GM12878 (cell line): Measurements from ENCODE around the gene C2CD4D. TPM values are rescaled to one million over a fixed set of nuclear protein-coding genes. Genes with fewer than 3 reads are reported as not detected.
A peak's percentile ranks its signal among the peaks of the same experiment; 100 is the strongest.

Experiments used
- CBFB ChIP-seq: IDR thresholded peaks from 2 replicates; pipeline ENCODE4 v1.6.1; 2016; ENCODE audit warnings: antibody characterized with exemption, low read depth
- DPF2 ChIP-seq: fragments of 450-650 bp; IDR thresholded peaks from 2 replicates; pipeline ENCODE4 v1.6.1; 2017; ENCODE audit warnings: mild to moderate bottlenecking
- FOXK2 ChIP-seq: fragments of 450-650 bp; IDR thresholded peaks from 2 replicates; pipeline ENCODE4 v1.6.1; 2017; ENCODE audit warnings: mild to moderate bottlenecking, moderate library complexity
- HDAC2 ChIP-seq: fragments of 200-600 bp; sonication (generic); IDR thresholded peaks from 2 replicates; pipeline ENCODE4 v1.6.1; 2017
- HDGF ChIP-seq: fragments of 450-650 bp; IDR thresholded peaks from 2 replicates; pipeline ENCODE4 v1.6.1; 2016; ENCODE audit warnings: antibody characterized with exemption
- RBBP5 ChIP-seq: fragments of 200-600 bp; sonication (generic); conservative IDR thresholded peaks from 2 replicates; pipeline ENCODE4 v1.6.1; 2016
- SIN3A ChIP-seq: IDR thresholded peaks from 2 replicates; pipeline ENCODE4 v1.6.1; 2012; ENCODE audit warnings: low read depth, low read length, improper control_type of control experiment
- STAT1 ChIP-seq: fragments of 450-650 bp; conservative IDR thresholded peaks from 2 replicates; pipeline ENCODE4 v1.6.1; 2014; ENCODE audit warnings: antibody characterized with exemption, mild to moderate bottlenecking
- ZNF274 ChIP-seq: IDR thresholded peaks from one replicate; pipeline ENCODE4 v1.8.0; 2011; ENCODE audit not compliant: insufficient read length, insufficient read depth
- ZNF384 ChIP-seq: IDR thresholded peaks from 2 replicates; pipeline ENCODE4 v1.6.1; 2012; ENCODE audit warnings: low read depth, mild to moderate bottlenecking, low read length, improper control_type of control experiment, borderline replicate concordance
- polyA plus RNA-seq, 11 experiments: library from polyadenylated mRNA; depleted of rRNA in 4 of 11; unstranded in 6 of 11; stranded (reverse) in 5 of 11; fragments of >200 nt; fragmentation: Nextera tagmentation in 4 of 11; fragmentation: Illumina TruSeq in 1 of 11; extraction: Ambion mirVana in 4 of 11; extraction: Trizol in 1 of 11; gene quantifications; 1 replicate in 1 of 11; 2 replicates in 10 of 11; pipeline versions ENCODE4 v1.2.1 to v1.2.3, GENCODE V29; 2011 to 2016; ENCODE audit warnings: inconsistent platforms in 2 of 11, missing spikeins in 2 of 11, low read depth in 1 of 11
- total RNA-seq, 4 experiments: library from RNA; depleted of rRNA in 3 of 4; stranded (reverse); fragments of >200 nt in 3 of 4; fragmentation: Illumina TruSeq in 1 of 4; extraction: Trizol in 1 of 4; gene quantifications; 2 replicates each; pipeline versions ENCODE4 v1.2.1 to v1.2.3, GENCODE V29; 2013 to 2021
- TF ChIP-seq, protein P1 (sequence below): fragments of 150-350 bp; IDR thresholded peaks from 2 replicates; pipeline ENCODE4 v1.6.1; 2016; ENCODE audit warnings: low read depth, low read length
- TF ChIP-seq, protein P2 (sequence below): IDR thresholded peaks from 2 replicates; pipeline ENCODE4 v1.6.1; 2011; ENCODE audit warnings: low read depth, mild to moderate bottlenecking, low read length, moderate library complexity, borderline replicate concordance; ENCODE audit errors: extremely low read depth
- TF ChIP-seq, protein P3 (sequence below): fragments of 450-650 bp; IDR thresholded peaks from 2 replicates; pipeline ENCODE4 v1.6.1; 2017; ENCODE audit warnings: mild to moderate bottlenecking
- TF ChIP-seq, protein P4 (sequence below): IDR thresholded peaks from 2 replicates; pipeline ENCODE4 v1.6.1; 2012; ENCODE audit warnings: low read depth, low read length, improper control_type of control experiment
- TF ChIP-seq, protein P5 (sequence below): fragments of 450-650 bp; IDR thresholded peaks from 2 replicates; pipeline ENCODE4 v1.6.1; 2014; ENCODE audit warnings: mild to moderate bottlenecking
- TF ChIP-seq, protein P6 (sequence below): fragments of 150-350 bp; IDR thresholded peaks from 2 replicates; pipeline ENCODE4 v1.6.1; 2014; ENCODE audit warnings: mild to moderate bottlenecking, low read depth, low read length
- TF ChIP-seq, protein P7 (sequence below): IDR thresholded peaks from 2 replicates; pipeline ENCODE4 v1.6.1; 2012; ENCODE audit warnings: low read length, inconsistent platforms

The C2CD4D gene
- total and polyA plus RNA-seq, 10 of the 15 experiments (the other 5 are each of a cell fraction or from before 2014, with no cell fraction given) = 0.03 to 0.67 (median 0.13) TPM; not detected in 4

DNA sequence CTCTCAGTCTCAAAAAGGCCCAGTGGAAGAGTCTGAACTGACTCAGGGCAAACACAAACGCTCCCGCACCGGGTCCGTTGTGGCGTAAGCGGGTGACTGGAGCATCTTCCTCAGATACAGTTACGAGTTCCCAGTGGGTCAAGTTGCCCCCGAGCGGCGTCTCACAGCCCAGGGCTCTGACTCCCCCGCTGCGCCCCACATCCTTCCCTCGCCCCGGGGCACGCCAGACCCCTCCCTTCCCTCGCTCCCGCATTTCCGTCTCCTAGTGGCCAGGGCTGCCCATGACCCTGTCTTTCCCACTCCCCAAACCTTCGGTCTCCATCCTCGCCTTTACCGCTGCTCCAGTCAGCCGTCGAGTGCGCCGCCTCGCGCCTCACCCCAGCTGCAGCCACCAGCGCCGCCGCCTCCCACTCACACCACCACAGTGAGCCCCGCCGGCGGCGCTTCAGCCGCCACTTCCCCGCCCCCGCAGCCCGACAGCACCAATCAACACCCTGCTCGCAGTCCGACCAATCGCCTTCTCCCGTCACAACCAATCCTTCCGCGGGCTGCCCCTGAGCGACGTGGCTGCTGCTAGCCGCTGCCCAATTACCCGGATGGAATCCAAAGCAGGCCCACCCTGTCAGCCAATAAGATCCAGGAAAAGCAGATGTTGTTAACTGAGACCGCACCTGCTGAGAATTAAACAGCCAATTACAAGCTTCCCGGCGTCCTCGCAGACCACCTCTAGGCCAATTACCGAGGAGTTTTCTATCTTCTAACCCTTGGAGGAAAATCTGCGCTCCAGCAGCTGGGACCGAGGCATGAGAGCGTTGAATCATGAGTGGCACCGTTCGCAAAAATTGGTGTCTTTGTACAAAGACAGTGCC is 49.3 kb downstream of the C2CD4D start, which contains the start of gene TDRKH (continued):
- TF ChIP-seq, protein P1, sequence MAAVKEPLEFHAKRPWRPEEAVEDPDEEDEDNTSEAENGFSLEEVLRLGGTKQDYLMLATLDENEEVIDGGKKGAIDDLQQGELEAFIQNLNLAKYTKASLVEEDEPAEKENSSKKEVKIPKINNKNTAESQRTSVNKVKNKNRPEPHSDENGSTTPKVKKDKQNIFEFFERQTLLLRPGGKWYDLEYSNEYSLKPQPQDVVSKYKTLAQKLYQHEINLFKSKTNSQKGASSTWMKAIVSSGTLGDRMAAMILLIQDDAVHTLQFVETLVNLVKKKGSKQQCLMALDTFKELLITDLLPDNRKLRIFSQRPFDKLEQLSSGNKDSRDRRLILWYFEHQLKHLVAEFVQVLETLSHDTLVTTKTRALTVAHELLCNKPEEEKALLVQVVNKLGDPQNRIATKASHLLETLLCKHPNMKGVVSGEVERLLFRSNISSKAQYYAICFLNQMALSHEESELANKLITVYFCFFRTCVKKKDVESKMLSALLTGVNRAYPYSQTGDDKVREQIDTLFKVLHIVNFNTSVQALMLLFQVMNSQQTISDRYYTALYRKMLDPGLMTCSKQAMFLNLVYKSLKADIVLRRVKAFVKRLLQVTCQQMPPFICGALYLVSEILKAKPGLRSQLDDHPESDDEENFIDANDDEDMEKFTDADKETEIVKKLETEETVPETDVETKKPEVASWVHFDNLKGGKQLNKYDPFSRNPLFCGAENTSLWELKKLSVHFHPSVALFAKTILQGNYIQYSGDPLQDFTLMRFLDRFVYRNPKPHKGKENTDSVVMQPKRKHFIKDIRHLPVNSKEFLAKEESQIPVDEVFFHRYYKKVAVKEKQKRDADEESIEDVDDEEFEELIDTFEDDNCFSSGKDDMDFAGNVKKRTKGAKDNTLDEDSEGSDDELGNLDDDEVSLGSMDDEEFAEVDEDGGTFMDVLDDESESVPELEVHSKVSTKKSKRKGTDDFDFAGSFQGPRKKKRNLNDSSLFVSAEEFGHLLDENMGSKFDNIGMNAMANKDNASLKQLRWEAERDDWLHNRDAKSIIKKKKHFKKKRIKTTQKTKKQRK = peak; percentile 90
- TF ChIP-seq ZNF274 (no peak), RBBP5 (no peak), STAT1 (no peak), DPF2 (peak; percentile 99), HDAC2 (0 out of 2 replicates have a peak, but pooled peaks have one; percentile 75), ZNF384 (no peak), HDGF (peak; percentile 94), SIN3A (no peak; the same call in 1 of the 2 replicates), CBFB (peak; percentile 31; the same call in 1 of the 2 replicates), FOXK2 (peak; percentile 59)
- TF ChIP-seq, protein P2, sequence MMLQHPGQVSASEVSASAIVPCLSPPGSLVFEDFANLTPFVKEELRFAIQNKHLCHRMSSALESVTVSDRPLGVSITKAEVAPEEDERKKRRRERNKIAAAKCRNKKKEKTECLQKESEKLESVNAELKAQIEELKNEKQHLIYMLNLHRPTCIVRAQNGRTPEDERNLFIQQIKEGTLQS = no peak
- TF ChIP-seq, protein P3, sequence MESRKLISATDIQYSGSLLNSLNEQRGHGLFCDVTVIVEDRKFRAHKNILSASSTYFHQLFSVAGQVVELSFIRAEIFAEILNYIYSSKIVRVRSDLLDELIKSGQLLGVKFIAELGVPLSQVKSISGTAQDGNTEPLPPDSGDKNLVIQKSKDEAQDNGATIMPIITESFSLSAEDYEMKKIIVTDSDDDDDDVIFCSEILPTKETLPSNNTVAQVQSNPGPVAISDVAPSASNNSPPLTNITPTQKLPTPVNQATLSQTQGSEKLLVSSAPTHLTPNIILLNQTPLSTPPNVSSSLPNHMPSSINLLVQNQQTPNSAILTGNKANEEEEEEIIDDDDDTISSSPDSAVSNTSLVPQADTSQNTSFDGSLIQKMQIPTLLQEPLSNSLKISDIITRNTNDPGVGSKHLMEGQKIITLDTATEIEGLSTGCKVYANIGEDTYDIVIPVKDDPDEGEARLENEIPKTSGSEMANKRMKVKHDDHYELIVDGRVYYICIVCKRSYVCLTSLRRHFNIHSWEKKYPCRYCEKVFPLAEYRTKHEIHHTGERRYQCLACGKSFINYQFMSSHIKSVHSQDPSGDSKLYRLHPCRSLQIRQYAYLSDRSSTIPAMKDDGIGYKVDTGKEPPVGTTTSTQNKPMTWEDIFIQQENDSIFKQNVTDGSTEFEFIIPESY = peak; percentile 83
- TF ChIP-seq, protein P4, sequence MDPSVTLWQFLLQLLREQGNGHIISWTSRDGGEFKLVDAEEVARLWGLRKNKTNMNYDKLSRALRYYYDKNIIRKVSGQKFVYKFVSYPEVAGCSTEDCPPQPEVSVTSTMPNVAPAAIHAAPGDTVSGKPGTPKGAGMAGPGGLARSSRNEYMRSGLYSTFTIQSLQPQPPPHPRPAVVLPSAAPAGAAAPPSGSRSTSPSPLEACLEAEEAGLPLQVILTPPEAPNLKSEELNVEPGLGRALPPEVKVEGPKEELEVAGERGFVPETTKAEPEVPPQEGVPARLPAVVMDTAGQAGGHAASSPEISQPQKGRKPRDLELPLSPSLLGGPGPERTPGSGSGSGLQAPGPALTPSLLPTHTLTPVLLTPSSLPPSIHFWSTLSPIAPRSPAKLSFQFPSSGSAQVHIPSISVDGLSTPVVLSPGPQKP = no peak
- TF ChIP-seq, protein P5, sequence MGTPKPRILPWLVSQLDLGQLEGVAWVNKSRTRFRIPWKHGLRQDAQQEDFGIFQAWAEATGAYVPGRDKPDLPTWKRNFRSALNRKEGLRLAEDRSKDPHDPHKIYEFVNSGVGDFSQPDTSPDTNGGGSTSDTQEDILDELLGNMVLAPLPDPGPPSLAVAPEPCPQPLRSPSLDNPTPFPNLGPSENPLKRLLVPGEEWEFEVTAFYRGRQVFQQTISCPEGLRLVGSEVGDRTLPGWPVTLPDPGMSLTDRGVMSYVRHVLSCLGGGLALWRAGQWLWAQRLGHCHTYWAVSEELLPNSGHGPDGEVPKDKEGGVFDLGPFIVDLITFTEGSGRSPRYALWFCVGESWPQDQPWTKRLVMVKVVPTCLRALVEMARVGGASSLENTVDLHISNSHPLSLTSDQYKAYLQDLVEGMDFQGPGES = peak; percentile 96
- TF ChIP-seq, protein P6, sequence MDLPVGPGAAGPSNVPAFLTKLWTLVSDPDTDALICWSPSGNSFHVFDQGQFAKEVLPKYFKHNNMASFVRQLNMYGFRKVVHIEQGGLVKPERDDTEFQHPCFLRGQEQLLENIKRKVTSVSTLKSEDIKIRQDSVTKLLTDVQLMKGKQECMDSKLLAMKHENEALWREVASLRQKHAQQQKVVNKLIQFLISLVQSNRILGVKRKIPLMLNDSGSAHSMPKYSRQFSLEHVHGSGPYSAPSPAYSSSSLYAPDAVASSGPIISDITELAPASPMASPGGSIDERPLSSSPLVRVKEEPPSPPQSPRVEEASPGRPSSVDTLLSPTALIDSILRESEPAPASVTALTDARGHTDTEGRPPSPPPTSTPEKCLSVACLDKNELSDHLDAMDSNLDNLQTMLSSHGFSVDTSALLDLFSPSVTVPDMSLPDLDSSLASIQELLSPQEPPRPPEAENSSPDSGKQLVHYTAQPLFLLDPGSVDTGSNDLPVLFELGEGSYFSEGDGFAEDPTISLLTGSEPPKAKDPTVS = no peak
- TF ChIP-seq, protein P7, sequence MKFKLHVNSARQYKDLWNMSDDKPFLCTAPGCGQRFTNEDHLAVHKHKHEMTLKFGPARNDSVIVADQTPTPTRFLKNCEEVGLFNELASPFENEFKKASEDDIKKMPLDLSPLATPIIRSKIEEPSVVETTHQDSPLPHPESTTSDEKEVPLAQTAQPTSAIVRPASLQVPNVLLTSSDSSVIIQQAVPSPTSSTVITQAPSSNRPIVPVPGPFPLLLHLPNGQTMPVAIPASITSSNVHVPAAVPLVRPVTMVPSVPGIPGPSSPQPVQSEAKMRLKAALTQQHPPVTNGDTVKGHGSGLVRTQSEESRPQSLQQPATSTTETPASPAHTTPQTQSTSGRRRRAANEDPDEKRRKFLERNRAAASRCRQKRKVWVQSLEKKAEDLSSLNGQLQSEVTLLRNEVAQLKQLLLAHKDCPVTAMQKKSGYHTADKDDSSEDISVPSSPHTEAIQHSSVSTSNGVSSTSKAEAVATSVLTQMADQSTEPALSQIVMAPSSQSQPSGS = no peak
